GM12875 (cell line): Measurements from ENCODE around the gene SRSF2.
"Not testable (repeated sequence)": the region's sequence is repeated elsewhere in the genome, so short reads cannot be mapped to it uniquely, and the experiment has no call there.

Experiments used
- H3K4me3 ChIP-seq: one replicate; pipeline ENCODE4 v1.5.1; 2011; ENCODE audit warnings: low read depth, low read length, control low read depth
- TF ChIP-seq, protein P1 (sequence below): IDR thresholded peaks from 2 replicates; pipeline ENCODE4 v1.5.1; 2011; ENCODE audit warnings: low read depth, mild to moderate bottlenecking, control low read depth, inconsistent platforms, low read length, moderate library complexity, borderline replicate concordance; ENCODE audit not compliant: insufficient read depth

SRSF2 gene

DNA sequence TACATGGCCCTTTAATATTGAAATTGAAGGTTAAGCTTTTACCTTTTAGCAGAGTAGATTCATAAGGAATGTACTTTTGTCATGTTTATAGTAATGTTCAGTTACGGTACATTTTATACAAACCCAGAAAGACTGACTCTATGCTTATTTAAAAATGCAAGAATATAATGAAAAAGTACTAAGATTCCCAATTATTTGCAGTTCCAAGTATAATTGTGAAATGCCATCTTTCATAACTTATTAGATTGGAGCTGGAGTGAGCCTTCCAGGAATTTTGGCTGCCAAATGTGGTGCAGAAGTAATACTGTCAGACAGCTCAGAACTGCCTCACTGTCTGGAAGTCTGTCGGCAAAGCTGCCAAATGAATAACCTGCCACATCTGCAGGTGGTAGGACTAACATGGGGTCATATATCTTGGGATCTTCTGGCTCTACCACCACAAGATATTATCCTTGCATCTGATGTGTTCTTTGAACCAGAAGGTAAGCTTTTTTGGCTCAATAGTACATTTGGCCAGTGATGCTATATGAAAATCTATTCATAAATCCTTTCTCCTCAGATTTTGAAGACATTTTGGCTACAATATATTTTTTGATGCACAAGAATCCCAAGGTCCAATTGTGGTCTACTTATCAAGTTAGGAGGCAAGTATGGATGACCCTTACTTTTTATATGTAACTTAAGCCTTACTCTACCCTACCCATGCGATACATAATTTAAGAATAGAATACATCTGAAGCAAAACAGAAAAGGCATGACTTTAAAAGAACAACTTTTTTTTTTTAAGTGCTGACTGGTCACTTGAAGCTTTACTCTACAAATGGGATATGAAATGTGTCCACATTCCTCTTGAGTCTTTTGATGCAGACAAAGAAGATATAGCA lies 4.2 kb downstream of the SRSF2 start:
- TF ChIP-seq, protein P1, sequence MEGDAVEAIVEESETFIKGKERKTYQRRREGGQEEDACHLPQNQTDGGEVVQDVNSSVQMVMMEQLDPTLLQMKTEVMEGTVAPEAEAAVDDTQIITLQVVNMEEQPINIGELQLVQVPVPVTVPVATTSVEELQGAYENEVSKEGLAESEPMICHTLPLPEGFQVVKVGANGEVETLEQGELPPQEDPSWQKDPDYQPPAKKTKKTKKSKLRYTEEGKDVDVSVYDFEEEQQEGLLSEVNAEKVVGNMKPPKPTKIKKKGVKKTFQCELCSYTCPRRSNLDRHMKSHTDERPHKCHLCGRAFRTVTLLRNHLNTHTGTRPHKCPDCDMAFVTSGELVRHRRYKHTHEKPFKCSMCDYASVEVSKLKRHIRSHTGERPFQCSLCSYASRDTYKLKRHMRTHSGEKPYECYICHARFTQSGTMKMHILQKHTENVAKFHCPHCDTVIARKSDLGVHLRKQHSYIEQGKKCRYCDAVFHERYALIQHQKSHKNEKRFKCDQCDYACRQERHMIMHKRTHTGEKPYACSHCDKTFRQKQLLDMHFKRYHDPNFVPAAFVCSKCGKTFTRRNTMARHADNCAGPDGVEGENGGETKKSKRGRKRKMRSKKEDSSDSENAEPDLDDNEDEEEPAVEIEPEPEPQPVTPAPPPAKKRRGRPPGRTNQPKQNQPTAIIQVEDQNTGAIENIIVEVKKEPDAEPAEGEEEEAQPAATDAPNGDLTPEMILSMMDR: no peak
- no peak overlapping the region for H3K4me3 ChIP-seq

DNA sequence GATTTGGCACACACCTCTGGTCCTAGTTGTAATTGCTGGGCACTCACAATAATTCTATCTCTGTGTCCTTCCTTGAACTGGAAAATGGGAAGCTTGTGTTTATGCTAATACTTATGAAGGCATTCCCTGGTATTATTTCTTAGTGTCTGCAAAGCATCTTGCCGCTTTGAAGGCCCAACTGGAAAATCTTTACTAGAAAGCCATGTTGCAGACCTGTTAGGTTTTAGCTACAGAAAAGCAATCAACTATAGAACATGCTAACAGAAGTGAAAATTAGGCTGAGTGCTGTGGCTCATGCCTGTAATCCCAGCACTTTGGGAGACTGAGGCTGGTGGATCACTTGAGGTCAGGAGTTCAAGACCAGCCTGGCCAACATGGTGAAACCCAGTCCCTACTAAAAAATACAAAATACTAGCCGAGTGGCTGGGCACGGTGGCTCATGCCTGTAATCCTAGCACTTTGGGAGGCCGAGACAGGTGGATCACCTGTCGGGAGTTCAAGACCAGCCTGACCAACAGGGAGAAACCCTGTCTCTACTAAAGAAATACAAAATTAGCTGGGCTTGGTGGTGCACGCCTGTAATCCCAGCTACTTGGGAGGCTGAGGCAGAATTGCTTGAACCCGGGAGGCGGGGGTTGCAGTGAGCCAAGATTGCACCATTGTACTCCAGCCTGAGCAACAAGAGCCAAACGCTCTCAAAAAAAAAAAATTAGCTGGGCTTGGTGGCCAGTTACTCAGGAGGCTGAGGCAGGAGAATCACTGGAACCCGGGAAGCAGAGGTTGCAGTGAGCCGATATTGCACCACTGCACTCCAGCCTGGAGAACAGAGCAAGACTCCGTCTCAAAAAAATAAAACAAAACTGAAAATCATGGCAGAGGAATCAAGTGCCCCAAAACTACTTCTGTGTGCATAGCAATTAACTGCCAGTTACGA lies 5.1 kb downstream of the SRSF2 start:
- H3K4me3 ChIP-seq: not testable (repeated sequence)

DNA sequence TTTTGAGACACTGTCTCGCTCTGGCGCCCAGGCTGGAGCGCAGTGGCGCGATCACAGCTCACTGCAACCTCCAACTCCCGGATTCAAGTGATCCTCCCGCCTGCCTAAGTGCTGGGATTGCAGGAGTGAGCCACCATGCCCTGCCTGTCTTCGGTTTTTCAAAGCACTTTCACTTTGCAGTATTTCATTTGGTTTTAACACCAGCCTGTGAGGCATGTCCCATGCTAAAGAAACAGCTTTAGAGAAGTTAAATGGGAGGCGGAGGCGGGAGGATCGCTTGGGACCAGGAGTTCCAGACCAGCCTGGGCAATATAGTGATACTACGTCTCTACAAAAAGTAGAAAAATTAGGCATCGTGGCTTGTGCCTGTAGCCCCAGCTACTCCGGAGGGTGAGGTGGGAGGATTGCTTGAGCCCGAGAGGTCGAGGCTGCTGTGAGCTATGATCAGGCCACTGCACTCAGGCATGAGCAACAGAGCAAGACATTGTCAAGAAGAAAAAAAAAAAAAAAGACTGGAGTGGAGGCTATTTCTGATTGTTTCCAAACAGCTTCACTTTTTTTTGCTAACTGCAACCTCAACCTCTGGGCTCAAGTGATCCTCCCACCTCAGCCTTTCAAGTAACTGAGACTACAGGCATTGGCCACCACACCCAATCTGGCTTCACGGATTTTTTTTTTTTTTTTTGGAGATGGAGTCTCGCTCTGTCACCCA lies 9.2 kb downstream of the SRSF2 start:
- H3K4me3 ChIP-seq: peak overlapping the region; percentile 80
- TF ChIP-seq, protein P1: no peak

DNA sequence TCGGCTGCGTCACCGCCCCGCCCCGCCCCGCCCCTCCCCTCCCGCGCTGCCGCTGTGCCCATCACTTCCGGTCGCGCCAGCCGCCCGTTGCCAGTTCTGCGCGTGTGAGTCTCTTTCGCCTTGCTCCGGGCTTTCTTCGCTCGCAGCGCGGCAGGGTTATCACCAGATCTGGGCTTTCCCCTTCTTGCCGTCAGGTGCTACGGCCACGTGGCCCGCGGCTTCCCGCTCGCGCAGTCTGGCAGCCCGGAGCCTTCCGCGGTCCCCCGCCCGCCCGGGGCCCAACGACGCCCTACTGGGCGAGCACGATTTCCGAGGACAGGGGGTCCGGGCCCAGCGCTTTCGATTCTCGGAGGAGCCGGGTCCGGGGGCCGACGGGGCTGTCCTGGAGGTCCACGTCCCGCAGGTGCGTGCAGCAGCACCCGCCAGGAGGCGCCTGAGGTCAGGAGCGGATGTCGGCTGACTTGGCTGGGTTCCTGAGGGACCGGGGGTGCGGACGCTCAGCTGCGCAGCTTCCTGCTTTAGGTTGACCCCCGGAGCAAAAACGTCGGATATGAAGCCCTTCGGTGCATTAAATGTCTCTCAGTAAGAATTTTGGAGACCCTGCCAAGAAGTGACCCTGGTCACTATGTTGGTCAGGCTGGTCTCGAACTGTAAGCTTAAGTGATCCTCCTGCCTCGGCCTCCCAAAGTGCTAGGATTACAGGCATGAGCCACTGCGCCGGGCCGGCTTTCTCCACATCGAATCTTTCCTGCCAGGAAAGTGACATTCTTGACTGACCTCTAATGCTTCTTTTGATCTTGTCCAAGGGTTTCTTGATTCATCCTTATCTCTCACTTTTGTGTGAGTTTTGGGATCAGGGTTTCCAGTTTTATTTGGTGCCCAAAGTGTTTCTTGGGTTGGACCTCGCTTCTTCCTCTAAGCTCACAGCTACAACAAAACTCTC lies 10.1 kb downstream of the SRSF2 start, which contains the start of gene METTL23:
Gene METTL23 (plus strand): TSS at position 64 of the 943 bp plus-strand sequence. CDS start 2,872 bp downstream, outside the sequence.
- peak within 1 kb of the TSS; percentile 80 for H3K4me3 ChIP-seq
- TF ChIP-seq, protein P1: peak; percentile 83

GRCh38 chr17:76726231-76726775 lies 10.8 kb downstream of the SRSF2 start, which contains the start of gene JMJD6:
Gene JMJD6 (minus strand): TSS chr17:76726606. CDS start chr17:76726475, 131 bp downstream.
- H3K4me3 ChIP-seq: peak within 1 kb of the TSS; percentile 80
- TF ChIP-seq, protein P1: no peak

- H3K4me3 ChIP-seq: peak overlapping the region; percentile 80
- TF ChIP-seq, protein P1: no peak
Observed at GRCh38 chr17:76725580-76726230, 11.4 kb downstream of the SRSF2 start.
